ENCODE measurements around the gene MAEL.

Gene MAEL

DNA sequence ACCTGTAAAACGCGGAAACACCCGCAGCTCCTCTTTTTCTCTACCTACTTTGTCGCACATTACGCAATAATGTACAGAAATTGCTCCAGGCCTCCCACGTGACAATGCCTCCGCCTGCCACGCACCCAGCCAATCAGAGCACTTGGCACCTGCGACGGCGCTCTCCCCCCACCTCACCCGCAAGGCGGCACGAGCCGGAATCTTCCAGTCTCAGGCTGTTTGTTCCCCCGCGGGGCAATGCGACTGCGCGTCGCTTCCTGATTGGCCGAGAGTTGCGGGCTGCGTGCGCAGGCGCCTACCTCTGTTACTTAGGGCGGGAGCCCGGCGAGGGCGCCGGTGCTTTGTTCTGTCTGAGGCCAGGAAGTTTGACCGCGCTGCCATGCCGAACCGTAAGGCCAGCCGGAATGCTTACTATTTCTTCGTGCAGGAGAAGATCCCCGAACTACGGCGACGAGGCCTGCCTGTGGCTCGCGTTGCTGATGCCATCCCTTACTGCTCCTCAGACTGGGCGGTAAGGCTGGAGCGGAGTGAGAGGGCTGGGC is at the start of gene MAEL:
TSS of gene MAEL (plus strand) at position 307 of the 542 bp plus-strand sequence. CDS start at position 380, 73 bp downstream.
- no peak for DNase-seq

DNA sequence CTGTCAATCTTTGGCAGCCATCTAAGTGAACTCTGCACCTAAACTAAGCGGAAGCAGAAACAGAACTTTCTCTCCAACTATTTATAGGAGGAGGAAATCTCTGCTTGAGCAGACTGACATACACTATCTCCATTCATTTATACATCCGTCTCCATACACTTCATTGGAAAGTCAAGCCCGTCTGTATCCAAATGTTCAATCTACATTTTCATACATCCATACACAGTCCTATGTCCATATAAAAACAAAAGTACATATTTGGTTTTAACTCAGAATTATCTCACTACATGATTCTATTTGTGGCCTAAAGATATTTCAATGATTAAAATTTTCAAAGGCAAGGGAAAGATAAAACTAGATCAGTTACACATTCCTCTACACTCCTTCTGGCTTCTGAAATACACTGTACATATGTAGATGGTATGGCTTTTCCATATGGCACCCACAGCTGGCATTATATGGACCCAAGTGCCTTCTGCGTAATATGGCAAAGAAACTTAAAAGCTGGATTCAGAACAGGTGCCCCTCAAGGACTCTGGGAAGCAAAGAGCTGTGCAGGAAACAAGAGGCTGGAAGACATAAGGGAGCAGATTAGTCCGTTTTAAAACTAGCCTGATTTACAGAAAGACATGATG is 49.2 kb upstream of the MAEL start:
- DNase-seq: no peak

GRCh38 chr1:166944186-166944967 is 44.7 kb upstream of the MAEL start:
- DNase-seq: no peak

DNA sequence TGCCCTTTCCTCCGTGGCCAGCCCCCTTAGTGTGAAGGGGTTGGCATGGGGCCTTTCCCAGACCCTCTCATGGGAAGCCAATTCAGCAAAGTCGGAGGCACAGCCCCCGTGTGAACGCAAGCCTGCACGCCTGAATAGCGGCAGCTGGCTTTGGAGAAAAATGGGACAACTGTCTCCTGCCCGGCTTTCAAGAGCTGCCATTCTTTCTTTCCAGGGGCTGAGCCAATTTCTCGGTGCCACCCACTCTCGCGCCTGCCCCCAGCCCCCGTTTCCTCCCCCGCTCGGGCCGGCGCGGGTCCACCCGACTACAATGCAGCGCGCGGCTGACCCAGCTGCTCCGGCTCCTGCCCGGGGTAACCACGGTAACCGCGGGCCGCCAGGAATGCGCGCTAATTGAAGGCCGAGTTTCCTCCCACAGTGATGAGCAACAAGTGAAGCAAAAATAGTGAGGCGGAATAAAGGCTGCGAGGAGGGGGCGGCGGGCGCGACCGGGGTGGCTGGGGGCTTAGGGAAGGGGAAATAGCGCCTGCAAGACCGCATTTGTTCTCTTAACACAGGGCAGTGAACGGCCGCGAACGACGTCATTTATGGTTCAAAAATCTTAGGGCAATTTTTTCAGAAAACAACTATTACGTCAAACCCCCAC is 41.6 kb upstream of the MAEL start:
- DNase-seq: no peak

GRCh38 chr1:166948856-166949350 is 40.2 kb upstream of the MAEL start:
- no peak for DNase-seq

DNA sequence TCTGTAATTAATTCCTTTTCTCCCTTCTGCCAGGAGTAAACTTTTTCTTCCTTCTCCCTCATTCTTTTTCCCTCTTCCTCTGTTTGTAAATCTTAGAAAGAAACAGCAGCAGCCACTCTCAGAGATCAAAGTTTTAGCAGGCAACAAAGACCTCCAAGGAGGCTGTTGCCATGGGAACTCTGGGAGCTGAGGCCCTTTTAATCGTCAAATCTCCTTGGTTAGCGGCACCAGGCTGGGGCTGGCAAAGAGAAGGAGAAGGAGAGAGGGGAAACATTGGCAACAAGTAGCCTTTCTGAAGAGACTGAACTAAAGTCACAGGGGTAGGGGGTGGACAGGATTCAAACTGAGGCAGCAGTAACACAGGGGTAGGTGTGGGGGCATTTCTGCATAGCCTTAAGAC is 38.9 kb upstream of the MAEL start:
- DNase-seq: no peak

DNA sequence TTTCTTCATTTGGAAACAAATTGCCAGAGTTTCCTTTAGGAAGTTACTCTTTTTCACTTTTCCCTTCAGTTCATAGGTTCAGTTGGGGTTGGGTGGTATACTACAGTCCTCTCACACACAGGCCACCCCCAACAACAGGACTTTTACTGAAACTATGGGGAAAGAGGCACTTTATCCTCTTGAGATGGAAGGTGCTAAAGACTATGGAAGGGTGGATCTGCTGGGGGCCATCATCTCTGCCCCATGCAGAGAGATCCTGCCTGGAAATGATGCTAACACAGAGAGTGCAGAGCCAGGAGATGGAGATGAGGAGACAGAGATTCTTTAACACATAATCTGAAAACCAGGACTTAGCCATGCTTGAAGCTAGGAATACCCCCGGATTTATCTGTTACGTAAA is 38.0 kb upstream of the MAEL start:
- DNase-seq: no peak

DNA sequence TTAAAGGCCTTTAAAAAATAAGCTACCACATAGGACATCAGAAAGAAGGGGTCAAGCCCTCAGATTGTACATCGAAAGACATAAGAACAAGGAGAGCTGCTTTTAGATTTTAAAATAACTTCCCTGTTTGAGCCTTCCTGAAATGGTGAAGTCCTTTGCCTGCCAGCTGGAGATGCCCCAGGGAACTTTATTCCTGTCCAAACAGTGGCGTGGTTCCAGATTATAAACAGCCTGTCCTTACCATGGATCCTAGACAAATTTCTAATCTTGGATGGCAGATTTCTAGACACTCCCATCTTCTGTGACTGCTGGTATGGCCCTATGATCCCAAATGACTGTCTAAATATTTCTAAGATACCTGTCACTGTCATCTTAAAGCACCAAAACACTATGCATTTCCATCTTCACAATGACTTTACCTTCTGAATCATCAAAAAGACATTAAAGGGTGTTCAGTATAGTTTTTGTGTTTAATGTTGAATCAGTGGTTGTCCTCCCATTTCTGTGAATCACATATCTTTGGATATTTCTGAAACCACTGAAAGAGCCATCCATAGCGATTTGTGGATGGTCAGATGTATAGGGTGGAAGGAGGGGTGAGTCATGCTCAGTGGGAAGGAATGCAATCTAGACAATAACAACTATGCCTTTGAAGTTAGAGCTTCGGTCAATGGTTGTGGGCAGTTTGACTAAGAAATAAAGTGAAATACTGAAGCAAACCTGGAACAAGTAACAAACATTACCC is 36.9 kb upstream of the MAEL start:
- no peak for DNase-seq

DNA sequence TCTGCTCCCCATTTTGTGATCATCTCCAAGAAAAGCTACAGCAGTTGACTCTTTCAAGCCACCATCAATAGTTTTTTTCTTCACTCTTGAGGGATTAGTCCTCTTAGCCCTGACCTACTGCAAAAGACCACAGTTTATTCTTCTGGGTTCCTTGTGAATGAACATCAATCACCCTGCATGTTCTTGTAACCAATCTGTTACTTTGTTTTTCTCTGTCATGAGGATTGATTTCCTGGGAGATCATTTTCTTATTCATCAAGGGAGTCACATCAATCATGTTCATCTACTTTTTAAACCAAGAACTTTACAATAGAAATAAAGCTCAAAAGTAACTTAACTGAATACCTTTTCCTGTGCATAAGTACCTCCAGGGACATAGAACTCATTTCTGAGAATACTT is 35.6 kb upstream of the MAEL start:
- DNase-seq: no peak

GRCh38 chr1:166956057-166956850 is 32.8 kb upstream of the MAEL start:
- DNase-seq: no peak

DNA sequence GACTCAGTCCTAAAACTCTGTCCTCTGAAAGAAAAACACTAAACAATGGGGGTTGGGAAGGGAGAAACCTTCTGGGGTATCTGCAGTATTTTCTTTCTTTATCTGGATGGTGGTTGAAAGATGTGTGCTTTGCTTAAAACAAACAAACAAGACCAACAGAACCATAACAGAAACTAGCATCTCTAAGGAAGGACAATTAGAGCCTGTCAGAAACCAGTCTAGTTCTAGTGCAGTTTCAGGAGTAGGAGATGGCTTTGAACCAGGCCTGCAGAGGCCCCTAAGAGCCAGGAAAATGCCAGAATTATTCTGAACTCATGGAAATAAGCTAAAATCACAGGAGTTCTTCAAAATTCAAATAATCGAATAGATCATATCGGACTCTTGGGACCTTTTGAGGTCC is 32.2 kb upstream of the MAEL start:
- DNase-seq: no peak

GRCh38 chr1:166960858-166961474 is 28.1 kb upstream of the MAEL start:
- DNase-seq: no peak

DNA sequence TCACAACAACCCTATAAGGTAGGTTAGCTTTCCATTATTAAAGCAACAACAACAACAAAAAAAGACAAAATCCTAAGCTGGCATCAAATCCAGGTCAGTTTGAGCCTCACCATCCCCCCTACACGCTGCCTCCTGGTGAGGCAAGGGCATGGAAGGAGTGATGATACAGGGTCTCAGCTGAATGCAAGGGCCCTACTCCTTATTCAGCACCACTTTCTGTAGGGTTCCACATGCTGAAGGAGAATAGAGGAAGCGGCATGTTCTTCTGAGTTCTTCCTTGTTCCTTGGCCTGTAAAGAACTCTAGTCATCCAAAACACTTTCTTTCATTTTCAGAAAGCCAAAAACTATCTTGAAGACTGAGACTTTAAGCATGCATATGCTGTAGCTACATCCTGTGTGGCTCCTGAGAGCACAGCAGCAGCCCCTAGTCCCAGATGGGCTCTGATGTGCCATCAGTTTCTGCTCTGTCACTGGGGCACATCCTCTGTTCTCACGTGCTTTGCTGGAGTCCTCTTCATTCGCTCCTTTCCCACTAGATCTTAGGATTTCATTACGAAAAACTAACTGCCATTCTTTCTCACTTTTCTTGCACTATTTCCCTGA is 19.9 kb upstream of the MAEL start:
- DNase-seq: no peak

DNA sequence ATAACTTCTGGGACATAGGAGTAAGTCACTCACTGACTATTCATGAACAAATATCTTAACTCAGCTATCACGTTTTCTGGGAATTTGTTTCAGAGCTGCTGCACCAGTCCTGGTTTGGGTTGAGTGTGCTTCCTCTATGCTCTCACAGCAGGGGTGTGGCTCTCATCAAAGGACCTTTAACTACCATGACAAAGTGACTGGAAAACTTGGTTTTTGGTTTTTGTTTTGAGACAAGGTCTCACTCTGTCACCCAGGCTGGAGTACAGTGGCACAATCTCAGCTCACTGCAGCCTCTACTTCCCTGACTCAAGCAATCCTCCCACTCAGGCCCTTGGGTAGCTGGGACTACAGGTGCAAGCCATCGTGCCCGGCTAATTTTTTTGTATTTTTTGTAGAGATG is 17.8 kb upstream of the MAEL start:
- peak in 1 of 2 donors; percentile 13 for DNase-seq

DNA sequence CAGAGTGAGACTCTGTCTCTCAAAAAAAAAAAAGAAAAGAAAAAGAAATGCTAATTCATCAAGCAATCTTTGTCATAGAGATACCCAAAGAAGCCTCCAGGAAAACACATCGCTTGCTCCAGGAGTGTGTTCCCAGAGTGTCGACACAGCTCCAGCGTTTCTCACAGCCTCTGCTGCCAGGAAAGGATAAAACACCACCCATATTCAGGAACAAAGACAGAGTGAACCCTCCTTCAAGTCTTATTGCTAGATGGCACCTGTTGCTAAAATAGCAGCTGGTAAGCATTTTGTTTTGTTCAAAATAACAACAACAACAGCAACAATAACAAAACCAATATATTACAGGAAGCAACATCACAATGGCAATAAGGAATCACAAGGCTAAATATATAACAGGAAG is 16.9 kb upstream of the MAEL start:
- DNase-seq: no peak

DNA sequence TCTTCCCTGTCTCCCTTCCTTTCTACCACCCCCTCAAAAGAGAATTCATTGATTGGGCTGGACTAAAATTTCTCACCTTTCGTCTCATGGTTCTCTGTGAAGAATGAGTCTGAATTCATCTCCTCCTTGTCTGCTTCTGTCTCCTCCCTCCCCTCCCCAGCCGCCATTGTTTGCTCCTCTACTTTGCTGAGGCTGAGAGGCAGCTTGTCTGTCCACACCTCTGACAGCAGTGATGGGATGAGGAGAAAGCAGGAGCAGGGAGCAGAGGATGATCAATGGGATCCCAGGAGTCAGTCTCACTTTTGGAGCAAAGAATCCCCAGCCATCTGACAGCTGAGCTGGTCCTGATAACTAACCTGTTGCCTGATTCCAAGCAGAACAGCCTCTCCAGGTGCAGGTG is 16.3 kb upstream of the MAEL start:
- no peak for DNase-seq

- peak in 1 of 2 donors; percentile 40 for DNase-seq
Measured at GRCh38 chr1:166974647-166975345, 14.3 kb upstream of the MAEL start.

- peak; percentile 49 to 63 for DNase-seq
Measured at GRCh38 chr1:166975361-166976129, 13.5 kb upstream of the MAEL start, which contains the start of gene ILDR2. Gene ILDR2 (minus strand): TSS chr1:166975540. CDS start chr1:166975268, 272 bp downstream.

GRCh38 chr1:166977951-166978350 is 11.1 kb upstream of the MAEL start:
- no peak for DNase-seq
